Kidney (tissue), 14 donors: ENCODE results near the gene NXNL1. TPM values are rescaled to one million over a fixed set of nuclear protein-coding genes. Genes with fewer than 3 reads are reported as not detected.
"Not testable (repeated sequence)": the region's sequence is repeated elsewhere in the genome, so short reads cannot be mapped to it uniquely, and the experiment has no call there.

Experiments
- DNase-seq, 5 donors: peaks; one replicate each; pipeline ENCODE4 v3.0.0-alpha.2; 2013 to 2020
- FAIRE-seq: peaks from 2 replicates; lab custom pipeline; 2012; peaks lifted over from hg19 to GRCh38; lab: Jason Lieb, UNC
- H3K27ac ChIP-seq, 2 donors: one replicate each; pipeline ENCODE4 v1.7.0; 2013; ENCODE audit warnings: low read depth in 2 of 2, low read length in 2 of 2, inconsistent platforms in 1 of 2
- H3K27me3 ChIP-seq: one replicate; pipeline ENCODE4 v1.7.1; 2013; ENCODE audit warnings: low read length, inconsistent platforms; ENCODE audit not compliant: control insufficient read depth, insufficient read depth
- H3K36me3 ChIP-seq, 3 donors: one replicate each; pipeline versions ENCODE4 v1.7.0 to v1.7.1; 2013; ENCODE audit warnings: low read length in 3 of 3, control low read depth in 1 of 3, inconsistent platforms in 1 of 3; ENCODE audit not compliant: insufficient read depth in 3 of 3, control insufficient read depth in 2 of 3
- H3K4me1 ChIP-seq, 3 donors: one replicate each; pipeline versions ENCODE4 v1.7.0 to v1.7.1; 2013; ENCODE audit warnings: low read length in 3 of 3, inconsistent platforms in 1 of 3, low read depth in 1 of 3; ENCODE audit not compliant: control insufficient read depth in 2 of 3, insufficient read depth in 2 of 3
- H3K4me3 ChIP-seq, 3 donors: one replicate each; pipeline versions ENCODE4 v1.7.0 to v1.8.1; 2013; ENCODE audit warnings: low read length in 3 of 3, control low read depth in 1 of 3, inconsistent platforms in 1 of 3
- H3K9ac ChIP-seq, 3 donors: one replicate each; pipeline versions ENCODE4 v1.7.0 to v1.7.1; 2013; ENCODE audit warnings: low read length in 3 of 3, control low read depth in 1 of 3, inconsistent platforms in 1 of 3
- H3K9me3 ChIP-seq, 3 donors: one replicate each; pipeline versions ENCODE4 v1.7.0 to v1.7.1; 2013; ENCODE audit warnings: low read length in 3 of 3, control low read depth in 1 of 3, inconsistent platforms in 1 of 3; ENCODE audit not compliant: control insufficient read depth in 2 of 3, insufficient read depth in 1 of 3
- intact Hi-C: fragments of 100-400 bp; cut with DNase I; formaldehyde crosslinking; loops from one replicate; pipeline ENCODE4 v1.11.1; 2022
- polyA plus RNA-seq: library from polyadenylated mRNA; stranded (reverse); fragments of 350-450 nt; fragmentation: Illumina TruSeq; extraction: RNeasy Lipid Tissue Mini Kit (QIAGEN cat#74804); gene quantifications from one replicate; pipeline ENCODE4 v1.2.3, GENCODE V29; 2014; ENCODE audit warnings: low read depth, low replicate concordance; ENCODE audit not compliant: insufficient read depth
- total RNA-seq: library from RNA; stranded (reverse); fragmentation: NEBNext Ultra II Directional; extraction: Animal tissue kit (Norgen Biotek cat#: 25700); gene quantifications from one replicate; pipeline ENCODE4 v1.2.1, GENCODE V29; 2021
- TF ChIP-seq, protein P1 (sequence below): IDR thresholded peaks from 3 replicates; pipeline ENCODE4 v1.5.1; 2012; ENCODE audit warnings: mild to moderate bottlenecking, moderate library complexity, borderline replicate concordance; ENCODE audit not compliant: insufficient read depth; ENCODE audit errors: extremely low read depth
- donor health status: control.
- donor health status: control.
- donor health status: control.
- donor health status: control.
- donor health status: control.
- donor health status: DM: yes; HTN: yes; CAD: no.
- donor health status: Normal renal cell carcinoma (clear cell type).

NXNL1 gene
- total and polyA plus RNA-seq, 2 donors from 2014 or later: not detected

- H3K9me3 ChIP-seq: no peaks in the 10 kb centered on the region
- H3K36me3 ChIP-seq: no peaks in the 10 kb centered on the region
- intact Hi-C loops: no loop called here
- H3K9ac ChIP-seq: no peak overlapping the region
- H3K27ac ChIP-seq: no peak overlapping the region
- no peaks in the 10 kb centered on the region for H3K4me1 ChIP-seq
- FAIRE-seq (no peak), DNase-seq (peak in 1 of 5 donors; percentile 44)
- H3K4me3 ChIP-seq: no peak overlapping the region
- no peaks in the 10 kb centered on the region for H3K27me3 ChIP-seq
- TF ChIP-seq, protein P1, sequence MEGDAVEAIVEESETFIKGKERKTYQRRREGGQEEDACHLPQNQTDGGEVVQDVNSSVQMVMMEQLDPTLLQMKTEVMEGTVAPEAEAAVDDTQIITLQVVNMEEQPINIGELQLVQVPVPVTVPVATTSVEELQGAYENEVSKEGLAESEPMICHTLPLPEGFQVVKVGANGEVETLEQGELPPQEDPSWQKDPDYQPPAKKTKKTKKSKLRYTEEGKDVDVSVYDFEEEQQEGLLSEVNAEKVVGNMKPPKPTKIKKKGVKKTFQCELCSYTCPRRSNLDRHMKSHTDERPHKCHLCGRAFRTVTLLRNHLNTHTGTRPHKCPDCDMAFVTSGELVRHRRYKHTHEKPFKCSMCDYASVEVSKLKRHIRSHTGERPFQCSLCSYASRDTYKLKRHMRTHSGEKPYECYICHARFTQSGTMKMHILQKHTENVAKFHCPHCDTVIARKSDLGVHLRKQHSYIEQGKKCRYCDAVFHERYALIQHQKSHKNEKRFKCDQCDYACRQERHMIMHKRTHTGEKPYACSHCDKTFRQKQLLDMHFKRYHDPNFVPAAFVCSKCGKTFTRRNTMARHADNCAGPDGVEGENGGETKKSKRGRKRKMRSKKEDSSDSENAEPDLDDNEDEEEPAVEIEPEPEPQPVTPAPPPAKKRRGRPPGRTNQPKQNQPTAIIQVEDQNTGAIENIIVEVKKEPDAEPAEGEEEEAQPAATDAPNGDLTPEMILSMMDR: no peak
These were observed 21.3 kb upstream of the NXNL1 start for GRCh38 chr19:17481986-17482385.

- TF ChIP-seq, protein P1: no peak
- no peaks in the 10 kb centered on the region for H3K36me3 ChIP-seq
- DNase-seq (no peak), FAIRE-seq (no peak)
- no peak overlapping the region for H3K4me3 ChIP-seq
- no peak overlapping the region for H3K27ac ChIP-seq
- no peak overlapping the region for H3K9ac ChIP-seq
- no peaks in the 10 kb centered on the region for H3K9me3 ChIP-seq
- no peaks in the 10 kb centered on the region for H3K27me3 ChIP-seq
- intact Hi-C loops: no loop called here
- peaks cover 0 to 5% (median 0%) of the 10 kb centered on the region in 3 donors for H3K4me1 ChIP-seq
These were observed 18.6 kb upstream of the NXNL1 start for GRCh38 chr19:17479325-17479791.

DNA sequence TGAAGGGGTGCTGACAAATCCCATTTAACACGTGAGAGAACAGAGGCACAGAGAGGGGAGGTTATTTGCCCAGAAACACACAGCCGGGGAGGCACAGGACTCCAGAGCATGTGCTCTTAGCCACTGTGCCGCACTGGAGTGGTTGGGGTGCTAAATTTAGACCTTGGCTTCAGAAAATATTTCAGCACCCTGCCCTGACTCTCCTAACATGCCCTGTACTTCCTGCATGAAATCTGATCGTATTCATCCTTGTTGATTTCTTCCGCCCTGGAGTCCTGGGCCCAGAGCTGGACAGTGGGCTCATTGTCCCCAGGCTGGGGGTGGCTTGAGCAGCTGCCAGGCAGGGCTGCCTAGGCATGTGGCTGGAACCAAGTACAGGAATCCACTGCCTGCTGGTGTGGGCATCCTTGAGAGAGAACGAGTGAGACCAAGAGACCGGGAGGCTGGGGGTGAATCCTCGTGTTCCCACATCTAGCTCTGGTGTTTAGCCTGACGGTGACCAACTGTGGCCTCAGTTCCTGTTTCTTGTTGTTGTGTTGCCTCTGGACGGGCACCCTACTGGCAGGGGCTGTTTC lies 14.9 kb upstream of the NXNL1 start:
- Histone ChIP-seq H3K9me3 (no peaks in the 10 kb centered on the region), H3K9ac (no peak overlapping the region), H3K4me3 (no peak overlapping the region), H3K27ac (no peak overlapping the region), H3K27me3 (no peaks in the 10 kb centered on the region), H3K4me1 (peaks cover 0 to 13% (median 0%) of the 10 kb centered on the region in 3 donors), H3K36me3 (no peaks in the 10 kb centered on the region)
- intact Hi-C loops: no loop called here
- no peak for FAIRE-seq
- TF ChIP-seq, protein P1: no peak
- DNase-seq: peak in 3 of 5 donors; percentile 52 to 70 (median 61)

DNA sequence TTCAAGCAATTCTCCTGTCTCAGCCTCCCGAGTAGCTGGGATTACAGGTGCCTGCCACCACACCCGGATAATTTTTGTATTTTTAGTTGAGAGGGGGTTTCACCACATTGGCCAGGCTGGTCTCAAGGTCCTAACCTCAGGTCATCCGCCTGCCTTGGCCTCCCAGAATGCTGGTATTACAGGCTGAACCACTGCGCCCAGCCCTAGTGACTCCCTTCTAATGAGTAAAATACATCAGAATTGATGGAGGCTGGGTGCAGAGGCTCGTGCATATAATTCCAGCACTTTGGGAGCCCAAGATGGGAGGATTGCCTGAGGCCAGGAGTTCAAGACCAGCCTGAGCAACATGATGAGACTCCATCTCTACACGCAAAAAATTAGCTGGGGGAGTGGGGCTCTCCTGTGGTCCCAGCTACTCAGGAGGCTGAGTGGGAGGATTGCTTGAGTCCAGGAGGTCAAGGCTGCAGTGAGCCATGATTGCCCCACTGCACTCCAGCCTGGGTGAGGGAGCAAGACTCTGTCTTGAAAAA lies 14.3 kb upstream of the NXNL1 start:
- H3K27me3 ChIP-seq, H3K36me3 ChIP-seq, FAIRE-seq, DNase-seq, H3K4me3 ChIP-seq, H3K9me3 ChIP-seq, H3K27ac ChIP-seq, intact Hi-C loops, H3K9ac ChIP-seq: not testable (repeated sequence)
- H3K4me1 ChIP-seq: peaks cover 0 to 13% (median 0%) of the 10 kb centered on the region in 3 donors
